Measurements from ENCODE around the gene WNT6.

DNA sequence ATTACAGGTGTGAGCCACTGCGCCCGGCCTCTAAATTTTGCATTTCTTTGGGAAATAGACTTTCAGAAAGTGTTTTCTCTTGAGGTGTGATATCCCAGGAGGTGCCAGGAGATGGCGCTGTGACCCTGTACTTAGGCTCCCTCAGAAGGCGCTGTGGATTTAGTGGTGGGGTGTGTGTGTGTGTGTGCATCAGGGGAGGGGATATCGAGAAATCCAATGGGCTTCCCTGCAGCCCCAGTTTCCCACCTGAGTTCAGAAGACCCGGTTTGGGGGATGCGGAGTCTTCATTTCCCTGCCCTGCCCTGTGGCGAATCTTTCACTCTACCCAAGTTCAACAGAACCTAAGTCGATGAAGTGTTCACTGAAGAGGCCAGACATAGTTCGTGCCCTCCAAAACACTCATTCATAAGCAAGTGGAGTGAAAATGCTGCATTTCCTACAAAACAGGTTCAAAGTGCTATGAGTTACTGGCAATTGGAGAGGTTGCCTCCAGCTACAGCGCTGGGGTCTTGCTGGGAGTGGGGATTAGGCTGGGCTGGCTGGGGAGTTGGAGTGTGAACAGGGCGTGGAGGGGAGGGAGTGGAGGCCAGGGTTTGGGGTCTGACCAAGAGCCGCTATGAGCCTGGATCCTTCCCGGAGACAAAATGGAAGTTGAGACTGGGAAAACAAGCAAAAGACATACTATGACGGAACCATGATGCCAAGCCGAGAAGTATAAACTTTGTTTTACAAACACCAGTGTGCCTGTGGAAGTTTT, 6.5 kb upstream of the WNT6 start:
- TF ChIP-seq, protein P1, sequence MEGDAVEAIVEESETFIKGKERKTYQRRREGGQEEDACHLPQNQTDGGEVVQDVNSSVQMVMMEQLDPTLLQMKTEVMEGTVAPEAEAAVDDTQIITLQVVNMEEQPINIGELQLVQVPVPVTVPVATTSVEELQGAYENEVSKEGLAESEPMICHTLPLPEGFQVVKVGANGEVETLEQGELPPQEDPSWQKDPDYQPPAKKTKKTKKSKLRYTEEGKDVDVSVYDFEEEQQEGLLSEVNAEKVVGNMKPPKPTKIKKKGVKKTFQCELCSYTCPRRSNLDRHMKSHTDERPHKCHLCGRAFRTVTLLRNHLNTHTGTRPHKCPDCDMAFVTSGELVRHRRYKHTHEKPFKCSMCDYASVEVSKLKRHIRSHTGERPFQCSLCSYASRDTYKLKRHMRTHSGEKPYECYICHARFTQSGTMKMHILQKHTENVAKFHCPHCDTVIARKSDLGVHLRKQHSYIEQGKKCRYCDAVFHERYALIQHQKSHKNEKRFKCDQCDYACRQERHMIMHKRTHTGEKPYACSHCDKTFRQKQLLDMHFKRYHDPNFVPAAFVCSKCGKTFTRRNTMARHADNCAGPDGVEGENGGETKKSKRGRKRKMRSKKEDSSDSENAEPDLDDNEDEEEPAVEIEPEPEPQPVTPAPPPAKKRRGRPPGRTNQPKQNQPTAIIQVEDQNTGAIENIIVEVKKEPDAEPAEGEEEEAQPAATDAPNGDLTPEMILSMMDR (IDR thresholded peaks at IDR 0.05; ENCODE audit: low read depth, low read length, poor library complexity, severe bottlenecking), result peak; percentile 86
- TF ChIP-seq EZH2phosphoT487 (IDR thresholded peaks at IDR 0.05; ENCODE audit: borderline replicate concordance, low read length), result no peak

Data from DOHH2 (cell line).